A673 (cell line): ENCODE results near the gene RRP1. TPM values are rescaled to one million over a fixed set of nuclear protein-coding genes. Genes with fewer than 3 reads are reported as not detected.

Experiments used
- BruUV-seq: library from RNA; stranded (reverse); fragments of 400-500 nt; replicated peaks from 2 replicates; lab custom pipeline; 2021; lab: Mats Ljungman, UMichigan
- CTCF ChIA-PET: fragments of 300-600 bp; sonication (Branson Sonifier 250); formaldehyde crosslinking; loops from one replicate; lab custom pipeline; 2022; ENCODE audit warnings: antibody characterized with exemption; lab: Charles Lee
- POLR2A ChIA-PET: fragments of 300-600 bp; sonication (Branson Sonifier 250); formaldehyde crosslinking; loops from one replicate; lab custom pipeline; 2022; ENCODE audit warnings: antibody characterized with exemption; ENCODE audit not compliant: low non-redundant PET; lab: Charles Lee
- DNase-seq: peaks from one replicate; pipeline ENCODE4 v3.0.0-alpha.2; 2015; ENCODE audit warnings: low spot score
- H3K27ac ChIP-seq: fragments of 200-600 bp; sonication (generic); 2 replicates; pipeline ENCODE4 v1.5.1; 2016; ENCODE audit warnings: mixed run types, low read depth, mild to moderate bottlenecking, mixed read lengths, antibody characterized with exemption, low read length; ENCODE audit not compliant: poor library complexity, severe bottlenecking
- H3K27me3 ChIP-seq: fragments of 200-600 bp; sonication (generic); replicated peaks from 2 replicates; pipeline ENCODE4 v1.6.1; 2017; ENCODE audit warnings: mixed run types, low read depth, mild to moderate bottlenecking, mixed read lengths, antibody characterized with exemption, low read length; ENCODE audit not compliant: insufficient read depth, poor library complexity
- H3K36me3 ChIP-seq: fragments of 200-600 bp; sonication (generic); 2 replicates; pipeline ENCODE4 v1.6.1; 2016; ENCODE audit warnings: mixed run types, mild to moderate bottlenecking, mixed read lengths, antibody characterized with exemption, low read length; ENCODE audit not compliant: insufficient read depth, poor library complexity, severe bottlenecking
- H3K4me1 ChIP-seq: fragments of 200-600 bp; sonication (generic); 2 replicates; pipeline ENCODE4 v1.6.1; 2017; ENCODE audit warnings: mixed run types, mild to moderate bottlenecking, mixed read lengths, antibody characterized with exemption, low read length; ENCODE audit not compliant: insufficient read depth, poor library complexity, severe bottlenecking
- H3K4me3 ChIP-seq: fragments of 200-600 bp; sonication (generic); 2 replicates; pipeline ENCODE4 v1.5.1; 2016; ENCODE audit warnings: low read depth, mixed run types, mild to moderate bottlenecking, mixed read lengths, low read length; ENCODE audit not compliant: poor library complexity, severe bottlenecking
- H3K9me3 ChIP-seq: fragments of 200-600 bp; sonication (generic); 2 replicates; pipeline ENCODE4 v1.6.1; 2016; ENCODE audit warnings: mixed run types, low read depth, mild to moderate bottlenecking, mixed read lengths, antibody characterized with exemption, low read length; ENCODE audit not compliant: poor library complexity, severe bottlenecking
- EZH2 ChIP-seq: fragments of 200-600 bp; sonication (generic); IDR thresholded peaks from 2 replicates; pipeline ENCODE4 v1.6.1; 2017; ENCODE audit warnings: borderline replicate concordance, low read depth, mild to moderate bottlenecking, mixed read lengths, antibody characterized with exemption, low read length; ENCODE audit not compliant: poor library complexity, severe bottlenecking
- intact Hi-C: fragments of 100-400 bp; cut with micrococcal nuclease; formaldehyde crosslinking; loops from one replicate; pipeline ENCODE4 v1.10.0; 2022; ENCODE audit not compliant: unreplicated experiment
- total RNA-seq: library from RNA; stranded (reverse); gene quantifications from 2 replicates; pipeline ENCODE4 v1.2.3, GENCODE V29; 2021
- TF ChIP-seq, protein P1 (sequence below): fragments of 300-800, 200-600 bp; sonication (generic); conservative IDR thresholded peaks from 2 replicates; pipeline ENCODE4 v1.5.1; 2017; ENCODE audit warnings: low read depth, mild to moderate bottlenecking, antibody characterized with exemption, low read length, moderate library complexity, mixed read lengths

The RRP1 gene
- total RNA-seq, 1 experiment from 2014 or later, result 86.4 TPM

- Histone ChIP-seq H3K27ac (no peak overlapping the region), H3K27me3 (no peaks in the 10 kb centered on the region), H3K4me3 (no peak overlapping the region), H3K4me1 (no peaks in the 10 kb centered on the region), H3K9me3 (no peaks in the 10 kb centered on the region), H3K36me3 (peaks cover 91% of the 10 kb centered on the region)
- no peak for DNase-seq
- TF ChIP-seq, protein P1, sequence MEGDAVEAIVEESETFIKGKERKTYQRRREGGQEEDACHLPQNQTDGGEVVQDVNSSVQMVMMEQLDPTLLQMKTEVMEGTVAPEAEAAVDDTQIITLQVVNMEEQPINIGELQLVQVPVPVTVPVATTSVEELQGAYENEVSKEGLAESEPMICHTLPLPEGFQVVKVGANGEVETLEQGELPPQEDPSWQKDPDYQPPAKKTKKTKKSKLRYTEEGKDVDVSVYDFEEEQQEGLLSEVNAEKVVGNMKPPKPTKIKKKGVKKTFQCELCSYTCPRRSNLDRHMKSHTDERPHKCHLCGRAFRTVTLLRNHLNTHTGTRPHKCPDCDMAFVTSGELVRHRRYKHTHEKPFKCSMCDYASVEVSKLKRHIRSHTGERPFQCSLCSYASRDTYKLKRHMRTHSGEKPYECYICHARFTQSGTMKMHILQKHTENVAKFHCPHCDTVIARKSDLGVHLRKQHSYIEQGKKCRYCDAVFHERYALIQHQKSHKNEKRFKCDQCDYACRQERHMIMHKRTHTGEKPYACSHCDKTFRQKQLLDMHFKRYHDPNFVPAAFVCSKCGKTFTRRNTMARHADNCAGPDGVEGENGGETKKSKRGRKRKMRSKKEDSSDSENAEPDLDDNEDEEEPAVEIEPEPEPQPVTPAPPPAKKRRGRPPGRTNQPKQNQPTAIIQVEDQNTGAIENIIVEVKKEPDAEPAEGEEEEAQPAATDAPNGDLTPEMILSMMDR, result no peak
- no peak for TF ChIP-seq EZH2
- ChIA-PET CTCF (no interaction called here), POLR2A (no interaction called here)
- no TSS peak for BruUV-seq
- intact Hi-C loops, result no loop called here
These were observed 8.0 kb downstream of the RRP1 start for GRCh38 chr21:43797415-43797814.

- no TSS peak for BruUV-seq
- CTCF ChIA-PET, result no interaction called here
These were observed 8.7 kb downstream of the RRP1 start for GRCh38 chr21:43797925-43798715.

DNA sequence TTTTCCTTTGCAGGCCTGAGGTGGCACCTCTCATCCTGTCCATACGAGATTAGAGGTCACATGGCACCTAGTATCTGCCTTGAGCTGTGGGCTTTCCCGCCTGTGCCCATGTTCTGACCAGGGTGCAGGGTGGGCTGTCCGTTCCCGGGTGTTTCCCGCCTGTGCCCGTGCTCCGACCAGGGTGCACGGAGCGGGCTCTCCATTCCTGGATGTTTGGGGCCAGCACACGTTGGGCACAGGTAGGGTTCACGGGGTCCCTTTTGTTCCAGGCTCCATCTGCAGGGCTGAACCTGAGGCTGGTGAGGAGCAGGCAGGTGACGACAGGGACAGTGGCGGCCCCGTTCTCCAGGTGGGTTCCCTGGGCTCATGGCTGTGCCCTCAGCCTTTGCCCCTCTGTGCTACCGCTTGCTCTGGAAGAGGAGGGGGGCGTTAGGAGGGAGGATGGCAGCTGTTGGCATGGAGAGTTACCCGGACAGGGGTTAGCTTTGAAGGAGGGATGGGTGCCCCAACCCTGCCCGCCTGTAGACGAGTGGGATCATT lies 10.0 kb downstream of the RRP1 start:
- ChIA-PET CTCF (no interaction called here), POLR2A (no interaction called here)
- Histone ChIP-seq H3K4me1 (no peaks in the 10 kb centered on the region), H3K36me3 (peaks cover 89% of the 10 kb centered on the region), H3K27me3 (no peaks in the 10 kb centered on the region), H3K4me3 (no peak overlapping the region), H3K27ac (no peak overlapping the region), H3K9me3 (no peaks in the 10 kb centered on the region)
- BruUV-seq, result no TSS peak
- DNase-seq, result no peak
- TF ChIP-seq, protein P1, result no peak
- no peak for TF ChIP-seq EZH2
- intact Hi-C loops, result no loop called here

More at GRCh38 chr21:43797925-43798715, 8.7 kb downstream of the RRP1 start:
- TF ChIP-seq EZH2, result no peak
- TF ChIP-seq, protein P1, result no peak
- Histone ChIP-seq H3K4me1 (no peaks in the 10 kb centered on the region), H3K27ac (no peak overlapping the region), H3K9me3 (no peaks in the 10 kb centered on the region), H3K27me3 (no peaks in the 10 kb centered on the region), H3K4me3 (no peak overlapping the region), H3K36me3 (peaks cover 91% of the 10 kb centered on the region)
- intact Hi-C loops, result no loop called here
- POLR2A ChIA-PET, result no interaction called here
- DNase-seq, result no peak
